HG02642 (cell line): ENCODE data around the gene NME7.
A peak's percentile ranks its signal among the peaks of the same experiment; 100 is the strongest.
"Not testable (repeated sequence)": the region's sequence is repeated elsewhere in the genome, so short reads cannot be mapped to it uniquely, and the experiment has no call there.

ENCODE experiments used
- ATAC-seq: cut with Tn5 transposase; IDR thresholded peaks from one replicate; pipeline ENCODE4 v1.9.1; 2021; ENCODE audit warnings: mild to moderate bottlenecking; ENCODE audit not compliant: unreplicated experiment, poor library complexity

The NME7 gene

GRCh38 chr1:169367686-169368405 is at the start of gene NME7, which contains the start of gene BLZF1:
TSS of gene NME7 (minus strand) at chr1:169367797. CDS start at chr1:169367710, 87 bp downstream.
TSS of gene BLZF1 (plus strand) at chr1:169368195. CDS start at chr1:169369523, 1,328 bp downstream.
- ATAC-seq: peak; percentile 99

GRCh38 chr1:169414952-169415351 is 47.4 kb upstream of the NME7 start:
- ATAC-seq: no peak

GRCh38 chr1:169408340-169408739 is 40.7 kb upstream of the NME7 start:
- not testable (repeated sequence) for ATAC-seq

GRCh38 chr1:169402578-169402977 is 35.0 kb upstream of the NME7 start:
- not testable (repeated sequence) for ATAC-seq

- ATAC-seq: no peak
Observed at GRCh38 chr1:169395955-169396354, 28.4 kb upstream of the NME7 start.

- ATAC-seq: no peak
Observed at GRCh38 chr1:169392406-169392805, 24.8 kb upstream of the NME7 start.

GRCh38 chr1:169390303-169390702 is 22.7 kb upstream of the NME7 start:
- ATAC-seq: peak; percentile 76

- ATAC-seq: no peak
Observed at GRCh38 chr1:169387399-169387798, 19.8 kb upstream of the NME7 start.

- no peak for ATAC-seq
Observed at GRCh38 chr1:169383449-169383848, 15.9 kb upstream of the NME7 start.

- no peak for ATAC-seq
Observed at GRCh38 chr1:169381162-169381561, 13.6 kb upstream of the NME7 start.

- no peak for ATAC-seq
Observed at GRCh38 chr1:169371404-169371803, 3.8 kb upstream of the NME7 start.

GRCh38 chr1:169368406-169368769 is 791 bp upstream of the NME7 start:
- ATAC-seq: no peak

- no peak for ATAC-seq
Observed at GRCh38 chr1:169367096-169367685, 406 bp downstream of the NME7 start.

- ATAC-seq: no peak
Observed at GRCh38 chr1:169364948-169365347, 2.6 kb downstream of the NME7 start.

- no peak for ATAC-seq
Observed at GRCh38 chr1:169363046-169363730, 4.4 kb downstream of the NME7 start.

- no peak for ATAC-seq
Observed at GRCh38 chr1:169361281-169361680, 6.3 kb downstream of the NME7 start.

- ATAC-seq: no peak
Observed at GRCh38 chr1:169360415-169360814, 7.2 kb downstream of the NME7 start.

- ATAC-seq: no peak
Observed at GRCh38 chr1:169348383-169349036, 19.1 kb downstream of the NME7 start.

- no peak for ATAC-seq
Observed at GRCh38 chr1:169347688-169348382, 19.8 kb downstream of the NME7 start.

GRCh38 chr1:169346036-169346589 is 21.5 kb downstream of the NME7 start:
- no peak for ATAC-seq
